H1 (cell line): Measurements from ENCODE around the gene DZIP1L. TPM values are rescaled to one million over a fixed set of nuclear protein-coding genes. Genes with fewer than 3 reads are reported as not detected.

Source experiments
- CTCF ChIA-PET: fragments of 300-600 bp; sonication (Branson Sonifier 250); formaldehyde crosslinking; loops from one replicate; lab custom pipeline; 2021; ENCODE audit not compliant: partially characterized antibody; lab: Charles Lee
- POLR2A ChIA-PET: fragments of 300-600 bp; sonication (Branson Sonifier 250); formaldehyde crosslinking; loops from one replicate; lab custom pipeline; 2021; ENCODE audit warnings: inconsistent platforms; ENCODE audit not compliant: partially characterized antibody; lab: Charles Lee
- DNase-seq, 2 experiments: peaks; one replicate each; pipeline versions ENCODE4 v3.0.0 to v3.0.0-alpha.2; 2010 to 2022; ENCODE audit warnings: low spot score in 2 of 2, low read depth in 1 of 2, mixed read lengths in 1 of 2
- FAIRE-seq: peaks from 2 replicates; lab custom pipeline; 2011; peaks lifted over from hg19 to GRCh38; lab: Jason Lieb, UNC
- H2AFZ ChIP-seq: 2 replicates; pipeline ENCODE4 v1.8.1; 2012; ENCODE audit warnings: low read length, inconsistent platforms
- H2AK5ac ChIP-seq: 2 replicates; pipeline ENCODE4 v1.6.1; 2013; ENCODE audit warnings: low read depth, low read length
- H2BK120ac ChIP-seq: replicated peaks from 2 replicates; pipeline ENCODE3; 2013; ENCODE audit warnings: low read depth, low read length, inconsistent platforms
- H2BK12ac ChIP-seq: 2 replicates; pipeline ENCODE4 v1.6.1; 2013; ENCODE audit warnings: low read depth, low read length
- H2BK15ac ChIP-seq: 2 replicates; pipeline ENCODE4 v1.6.1; 2013; ENCODE audit warnings: low read length
- H2BK20ac ChIP-seq: 2 replicates; pipeline ENCODE4 v1.6.1; 2013; ENCODE audit warnings: low read length
- H2BK5ac ChIP-seq: 2 replicates; pipeline ENCODE4 v1.6.1; 2013; ENCODE audit warnings: low read depth, low read length
- H3K14ac ChIP-seq: 2 replicates; pipeline ENCODE4 v1.6.1; 2013; ENCODE audit warnings: inconsistent platforms; ENCODE audit not compliant: insufficient read length
- H3K18ac ChIP-seq: 2 replicates; pipeline ENCODE4 v1.6.1; 2013; ENCODE audit warnings: low read length; ENCODE audit errors: extremely low read depth
- H3K23ac ChIP-seq: 2 replicates; pipeline ENCODE4 v1.6.1; 2013; ENCODE audit warnings: inconsistent platforms; ENCODE audit not compliant: insufficient read length
- H3K23me2 ChIP-seq: 2 replicates; pipeline ENCODE4 v1.6.1; 2013; ENCODE audit warnings: low read depth, low read length
- H3K27ac ChIP-seq: 2 replicates; pipeline ENCODE4 v1.6.1; 2011; ENCODE audit warnings: low read depth, low read length, inconsistent platforms
- H3K27me3 ChIP-seq, 4 experiments: replicated peaks in 1 of 4; 1 replicate in 1 of 4; 2 replicates in 3 of 4; pipeline versions ENCODE4 v1.6.1 to v1.8.1; 2011 to 2013; ENCODE audit warnings: low read length in 3 of 4, mild to moderate bottlenecking in 3 of 4, inconsistent platforms in 2 of 4, mixed read lengths in 2 of 4, moderate library complexity in 1 of 4; ENCODE audit not compliant: control insufficient read depth in 3 of 4, insufficient read depth in 3 of 4; ENCODE audit errors: extremely low read depth in 1 of 4
- H3K36me3 ChIP-seq, 4 experiments: 2 replicates each; pipeline versions ENCODE4 v1.6.1 to v1.8.1; 2011 to 2013; ENCODE audit warnings: mild to moderate bottlenecking in 4 of 4, low read length in 3 of 4, moderate library complexity in 2 of 4, control low read depth in 1 of 4, inconsistent platforms in 1 of 4; ENCODE audit not compliant: insufficient read depth in 4 of 4, control insufficient read depth in 2 of 4
- H3K4ac ChIP-seq: replicated peaks from 2 replicates; pipeline ENCODE3; 2013; ENCODE audit warnings: low read length, low read depth, mixed read lengths, inconsistent platforms; ENCODE audit not compliant: insufficient read length
- H3K4me1 ChIP-seq, 4 experiments: replicated peaks in 1 of 4; 1 replicate in 1 of 4; 2 replicates in 3 of 4; pipeline versions ENCODE4 v1.6.1 to v1.8.1; 2011 to 2013; ENCODE audit warnings: low read length in 3 of 4, inconsistent platforms in 2 of 4, mixed read lengths in 1 of 4; ENCODE audit not compliant: insufficient read depth in 4 of 4, control insufficient read depth in 3 of 4
- H3K4me2 ChIP-seq, 2 experiments: 2 replicates each; pipeline versions ENCODE4 v1.6.1 to v1.8.1; 2011 to 2013; ENCODE audit warnings: low read depth in 2 of 2, low read length in 2 of 2, control low read depth in 1 of 2, inconsistent platforms in 1 of 2, mild to moderate bottlenecking in 1 of 2; ENCODE audit not compliant: insufficient read depth in 1 of 2
- H3K4me3 ChIP-seq, 4 experiments: fragments of 200-600, 300-600 bp in 1 of 4; sonication (generic), shearing (Covaris generic), sonication (Bioruptor Twin) in 1 of 4; 2 replicates each; pipeline versions ENCODE4 v1.5.1 to v1.8.1; 2011 to 2016; ENCODE audit warnings: low read length in 4 of 4, low read depth in 3 of 4, control low read depth in 2 of 4, inconsistent platforms in 2 of 4, mild to moderate bottlenecking in 2 of 4, mixed read lengths in 1 of 4, moderate library complexity in 1 of 4; ENCODE audit not compliant: insufficient read depth in 2 of 4; ENCODE audit errors: extremely low read depth in 1 of 4
- H3K56ac ChIP-seq: replicated peaks from 2 replicates; pipeline ENCODE3; 2013; ENCODE audit warnings: low read depth, mild to moderate bottlenecking, mixed read lengths, low read length, inconsistent platforms; ENCODE audit not compliant: insufficient read length
- H3K79me1 ChIP-seq: 2 replicates; pipeline ENCODE4 v1.6.1; 2013; ENCODE audit warnings: low read depth, low read length, control low read depth
- H3K79me2 ChIP-seq, 2 experiments: 2 replicates each; pipeline versions ENCODE4 v1.6.1 to v1.8.1; 2012 to 2013; ENCODE audit warnings: low read length in 2 of 2, mild to moderate bottlenecking in 2 of 2, inconsistent platforms in 1 of 2; ENCODE audit not compliant: insufficient read depth in 2 of 2, control insufficient read depth in 1 of 2
- H3K9ac ChIP-seq, 4 experiments: replicated peaks in 1 of 4; 1 replicate in 1 of 4; 2 replicates in 3 of 4; pipeline versions ENCODE4 v1.6.1 to v1.8.1; 2011 to 2013; ENCODE audit warnings: low read depth in 3 of 4, low read length in 3 of 4, control low read depth in 2 of 4, mild to moderate bottlenecking in 2 of 4, moderate library complexity in 2 of 4, inconsistent platforms in 1 of 4; ENCODE audit errors: extremely low read depth in 1 of 4
- H3K9me3 ChIP-seq, 2 experiments: 2 replicates each; pipeline versions ENCODE4 v1.6.1 to v1.8.1; 2012 to 2013; ENCODE audit warnings: mild to moderate bottlenecking in 2 of 2, moderate library complexity in 2 of 2, control low read depth in 1 of 2, inconsistent platforms in 1 of 2, low read depth in 1 of 2, low read length in 1 of 2, mixed read lengths in 1 of 2; ENCODE audit not compliant: insufficient read depth in 2 of 2
- H4K20me1 ChIP-seq, 2 experiments: replicated peaks in 1 of 2; 2 replicates each; pipeline versions ENCODE3 to v1.8.1; 2011 to 2013; ENCODE audit warnings: inconsistent platforms in 2 of 2, low read length in 2 of 2, mild to moderate bottlenecking in 1 of 2; ENCODE audit not compliant: insufficient read depth in 2 of 2, control insufficient read depth in 1 of 2
- H4K5ac ChIP-seq: 2 replicates; pipeline ENCODE4 v1.6.1; 2013; ENCODE audit warnings: low read length, low read depth, mixed read lengths, inconsistent platforms; ENCODE audit not compliant: insufficient read length
- H4K8ac ChIP-seq: 2 replicates; pipeline ENCODE4 v1.8.0; 2013; ENCODE audit warnings: mild to moderate bottlenecking, moderate library complexity, low read length, inconsistent platforms; ENCODE audit not compliant: insufficient read depth; ENCODE audit errors: extremely low read depth
- H4K91ac ChIP-seq: replicated peaks from 2 replicates; pipeline ENCODE3; 2013; ENCODE audit warnings: low read length, mixed read lengths, inconsistent platforms; ENCODE audit not compliant: insufficient read length
- ATF3 ChIP-seq: IDR thresholded peaks from 2 replicates; pipeline ENCODE4 v1.6.1; 2011; ENCODE audit warnings: low read depth, mild to moderate bottlenecking, low read length; ENCODE audit not compliant: insufficient read depth
- HDAC6 ChIP-seq: IDR thresholded peaks from one replicate; pipeline ENCODE4 v1.7.1; 2012; ENCODE audit warnings: low read depth, mild to moderate bottlenecking, inconsistent platforms, low read length, moderate library complexity
- MAFK ChIP-seq: IDR thresholded peaks from 2 replicates; pipeline ENCODE4 v1.6.1; 2012; ENCODE audit warnings: low read depth, mild to moderate bottlenecking, improper control_type of control experiment, low read length
- NANOG ChIP-seq: IDR thresholded peaks from 2 replicates; pipeline ENCODE4 v1.6.1; 2011; ENCODE audit warnings: low read length, low read depth, mild to moderate bottlenecking, inconsistent platforms; ENCODE audit not compliant: insufficient read depth, poor library complexity, severe bottlenecking
- NRF1 ChIP-seq: IDR thresholded peaks from 2 replicates; pipeline ENCODE4 v1.6.1; 2011; ENCODE audit warnings: mild to moderate bottlenecking, low read depth, low read length, improper control_type of control experiment
- POU5F1 ChIP-seq: IDR thresholded peaks from 2 replicates; pipeline ENCODE4 v1.6.1; 2011; ENCODE audit warnings: low read depth, mild to moderate bottlenecking, low read length, moderate library complexity
- RAD21 ChIP-seq, 2 experiments: IDR thresholded peaks in 1 of 2; conservative IDR thresholded peaks in 1 of 2; 2 replicates each; pipeline ENCODE4 v1.6.1; 2011; ENCODE audit warnings: low read depth in 2 of 2, low read length in 2 of 2, improper control_type of control experiment in 1 of 2, inconsistent platforms in 1 of 2, mild to moderate bottlenecking in 1 of 2, moderate library complexity in 1 of 2
- SAP30 ChIP-seq: fragments of 300-600 bp; sonication (generic); IDR thresholded peaks from 2 replicates; pipeline ENCODE4 v1.7.1; 2012; ENCODE audit warnings: low read length, moderate library complexity, mild to moderate bottlenecking, inconsistent platforms; ENCODE audit not compliant: insufficient read depth, insufficient replicate concordance
- SIRT6 ChIP-seq: IDR thresholded peaks from one replicate; pipeline ENCODE4 v1.7.1; 2012; ENCODE audit warnings: low read length, inconsistent platforms
- WGBS, 2 experiments: shearing (Covaris generic) in 1 of 2; methylation state at CpG; one replicate each; pipeline versions ENCODE4 v1.1.6 to v1.1.7; 2013 to 2015; ENCODE audit warnings: low lambda C conversion rate in 2 of 2, mixed read lengths in 2 of 2, inconsistent platforms in 1 of 2, low coverage in 1 of 2, missing lambda C conversion rate in 1 of 2; ENCODE audit not compliant: insufficient replicate concordance in 2 of 2, insufficient coverage in 1 of 2, insufficient read length in 1 of 2; ENCODE audit errors: extremely low coverage in 1 of 2, missing lambda C conversion rate in 1 of 2; 5-methylcytosine and 5-hydroxymethylcytosine counted together
- polyA plus RNA-seq, 7 experiments: library from polyadenylated mRNA; depleted of rRNA in 3 of 7; stranded (reverse) in 5 of 7; unstranded in 2 of 7; fragments of >200 nt in 5 of 7; fragments of 200-250 nt in 2 of 7; gene quantifications; 1 replicate in 5 of 7; 2 replicates in 1 of 7; 4 replicates in 1 of 7; pipeline versions ENCODE4 v1.2.1 to v1.2.3, GENCODE V29; 2011 to 2013; ENCODE audit warnings: missing spikeins in 2 of 7, mixed read lengths in 2 of 7
- total RNA-seq: library from RNA; stranded (reverse); fragmentation: NEBNext Ultra II Directional; extraction: Animal tissue kit (Norgen Biotek cat#: 25700); gene quantifications from 2 replicates; pipeline ENCODE4 v1.2.1, GENCODE V29; 2021

The DZIP1L gene
- total and polyA plus RNA-seq, 2 of the 8 experiments (the other 6 are each of a cell fraction or from before 2014, with no cell fraction given): 6.5 to 8.3 TPM

GRCh38 chr3:138097192-138098172 lies 17.9 kb downstream of the DZIP1L start:
- Histone ChIP-seq H2BK120ac (no peak overlapping the region), H3K9me3 (peaks cover 0 to 4% of the 10 kb centered on the region in 2 experiments; a peak in 1 of 4 replicates), H3K4me2 (no peak overlapping the region), H3K4me3 (no peak overlapping the region), H2AK5ac (no peak overlapping the region), H4K20me1 (peaks cover 0 to 3% of the 10 kb centered on the region in 2 experiments), H4K8ac (0 out of 2 replicates have a peak overlapping the region, but pooled peaks have one; percentile 59), H3K27me3 (no peaks in the 10 kb centered on the region), H3K18ac (no peak overlapping the region), H3K23ac (no peak overlapping the region), H3K79me2 (no peaks in the 10 kb centered on the region), H3K36me3 (peaks cover 0 to 3% (median under 1%) of the 10 kb centered on the region in 4 experiments; a peak in 3 of 8 replicates), H3K14ac (no peak overlapping the region), H2BK12ac (no peak overlapping the region), H3K79me1 (no peaks in the 10 kb centered on the region), H3K27ac (no peak overlapping the region), H3K4me1 (peaks cover 0 to 6% (median 1%) of the 10 kb centered on the region in 4 experiments; a peak in 4 of 7 replicates), H2BK20ac (no peak overlapping the region), H2BK15ac (0 out of 2 replicates have a peak overlapping the region, but pooled peaks have one; percentile 55), H3K56ac (no peak overlapping the region), H4K91ac (no peak overlapping the region), H2AFZ (no peak overlapping the region), H2BK5ac (no peak overlapping the region), H3K23me2 (peaks cover 2% of the 10 kb centered on the region; the same call in 1 of the 2 replicates), H3K9ac (no peak overlapping the region), H3K4ac (no peak overlapping the region), H4K5ac (no peak overlapping the region)
- POLR2A ChIA-PET: interaction anchor here (1.2 kb wide), 1 partner anchor 18 kb away, joined by 4 read pairs; the partner anchor contains the start of gene DZIP1L
- CTCF ChIA-PET: interaction anchor here (0.6 to 2.1 kb wide), 19 partner anchors 9 to 331 kb away, joined by 3 to 15 read pairs (median 4); partner anchors contain the start of gene DZIP1L
- DNase-seq (peak in 1 of 2 experiments; percentile 86), FAIRE-seq (peak; percentile 94)
- 73% methylated on average over 12 of the region's 12 CpGs; no CpG with 5 or more reads in 1 of the 2 experiments for WGBS, 2 experiments
- TF ChIP-seq SIRT6 (no peak), NRF1 (no peak), HDAC6 (no peak), NANOG (no peak), MAFK (no peak), ATF3 (no peak), RAD21 (IDR thresholded peaks at IDR 0.05 in 1 of 2, conservative IDR thresholded peaks at IDR 0.05 in 1 of 2; ENCODE audit: low read depth in 2 of 2, low read length in 2 of 2) (peak in 1 of 2 experiments; percentile 24; a peak in 1 of 4 replicates), POU5F1 (no peak), SAP30 (no peak)
